HCEC 1CT (cell line): Measurements from ENCODE around the gene PSMD2.

Experiments used
- DNase-seq: peaks from one replicate; pipeline ENCODE4 v3.0.0-alpha.2; 2017

The PSMD2 gene

GRCh38 chr3:184283681-184284080 lies 15.4 kb upstream of the PSMD2 start:
- no peak for DNase-seq

- DNase-seq: peak; percentile 73
Measured at GRCh38 chr3:184284696-184285095, 14.3 kb upstream of the PSMD2 start.

- peak; percentile 38 for DNase-seq
Measured at GRCh38 chr3:184289426-184289938, 9.6 kb upstream of the PSMD2 start.

- no peak for DNase-seq
Measured at GRCh38 chr3:184290331-184290730, 8.7 kb upstream of the PSMD2 start.

GRCh38 chr3:184291044-184291737 lies 7.8 kb upstream of the PSMD2 start:
- DNase-seq: no peak

- DNase-seq: no peak
Measured at GRCh38 chr3:184291738-184292445, 7.1 kb upstream of the PSMD2 start.

- DNase-seq: no peak
Measured at GRCh38 chr3:184295771-184296170, 3.3 kb upstream of the PSMD2 start.

GRCh38 chr3:184296616-184297015 lies 2.4 kb upstream of the PSMD2 start:
- DNase-seq: no peak

GRCh38 chr3:184299488-184300377 lies 692 bp downstream of the PSMD2 start:
- DNase-seq: peak; percentile 37

GRCh38 chr3:184300378-184300720 lies 1.3 kb downstream of the PSMD2 start:
- peak; percentile 76 for DNase-seq

GRCh38 chr3:184305577-184305976 lies 6.5 kb downstream of the PSMD2 start:
- peak; percentile 26 for DNase-seq

GRCh38 chr3:184306341-184306972 lies 7.4 kb downstream of the PSMD2 start:
- DNase-seq: no peak

- DNase-seq: no peak
Measured at GRCh38 chr3:184307915-184308314, 8.9 kb downstream of the PSMD2 start.

- DNase-seq: no peak
Measured at GRCh38 chr3:184308744-184309143, 9.7 kb downstream of the PSMD2 start.

- DNase-seq: no peak
Measured at GRCh38 chr3:184311633-184312032, 12.6 kb downstream of the PSMD2 start.

GRCh38 chr3:184314363-184314699 lies 15.3 kb downstream of the PSMD2 start, which contains the start of gene EIF4G1:
TSS of gene EIF4G1 (plus strand) at chr3:184314606. CDS start at chr3:184315797, 1,191 bp downstream.
- peak; percentile 95 for DNase-seq

GRCh38 chr3:184314700-184315542 lies 15.9 kb downstream of the PSMD2 start:
- DNase-seq: peak; percentile 66

GRCh38 chr3:184315543-184315867 lies 16.5 kb downstream of the PSMD2 start:
- DNase-seq: no peak

- no peak for DNase-seq
Measured at GRCh38 chr3:184315871-184316661, 17.0 kb downstream of the PSMD2 start.

- DNase-seq: no peak
Measured at GRCh38 chr3:184316792-184317191, 17.8 kb downstream of the PSMD2 start.

GRCh38 chr3:184317201-184317600 lies 18.2 kb downstream of the PSMD2 start:
- DNase-seq: no peak
